G401 (cell line): ENCODE data around the gene AGPAT4. TPM values are rescaled to one million over a fixed set of nuclear protein-coding genes. Genes with fewer than 3 reads are reported as not detected.

Source experiments
- DNase-seq: peaks from one replicate; pipeline ENCODE4 v3.0.0-alpha.2; 2015; ENCODE audit warnings: low spot score
- in situ Hi-C: cut with HindIII; loops from 2 replicates; pipeline ENCODE4 v1.10.0; 2016; ENCODE audit warnings: low sequenced_read_pairs, mixed read lengths
- total RNA-seq: library from RNA; depleted of rRNA; stranded (reverse); fragments of >200 nt; shearing (Covaris generic); gene quantifications from 2 replicates; pipeline ENCODE4 v1.2.3, GENCODE V29; 2014

Gene AGPAT4
- total RNA-seq, 1 experiment from 2014 or later, result 3.6 TPM

DNA sequence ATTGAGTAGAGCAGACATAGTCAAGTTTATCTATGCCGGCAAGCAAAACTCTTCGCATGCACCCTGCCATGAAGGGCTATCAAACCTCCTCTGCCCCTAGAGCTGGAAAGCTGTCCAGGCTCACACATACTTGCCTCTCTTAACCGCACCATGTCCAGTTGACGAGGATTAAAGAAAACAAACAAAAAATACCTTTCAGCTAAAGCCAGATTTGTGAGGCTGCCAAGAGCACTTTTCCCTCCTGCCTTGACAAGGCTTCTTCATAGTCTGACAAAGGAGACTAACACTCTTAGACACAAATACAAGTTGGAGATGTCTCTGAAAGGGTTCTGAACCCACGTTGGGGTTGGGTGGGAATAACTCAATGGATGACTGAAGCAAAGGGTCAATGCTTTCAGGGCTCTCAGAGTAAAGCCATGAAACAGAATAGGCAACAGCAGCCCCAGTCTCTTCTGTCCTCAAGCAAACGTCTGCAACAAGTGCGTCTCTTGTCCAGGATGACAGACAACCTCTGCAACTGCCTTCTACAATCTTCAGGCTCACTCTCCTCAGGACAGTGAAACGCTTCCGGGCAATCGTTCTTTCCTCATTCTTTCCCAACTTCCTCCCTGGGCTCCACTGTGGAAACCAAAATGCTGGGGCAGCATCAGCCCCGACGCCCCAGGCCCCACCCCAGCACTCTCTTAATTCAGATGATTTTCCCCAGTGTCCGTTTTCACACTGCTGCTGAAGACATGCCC, 57.8 kb downstream of the AGPAT4 start:
- in situ Hi-C loops, result no loop called here
- no peak for DNase-seq

DNA sequence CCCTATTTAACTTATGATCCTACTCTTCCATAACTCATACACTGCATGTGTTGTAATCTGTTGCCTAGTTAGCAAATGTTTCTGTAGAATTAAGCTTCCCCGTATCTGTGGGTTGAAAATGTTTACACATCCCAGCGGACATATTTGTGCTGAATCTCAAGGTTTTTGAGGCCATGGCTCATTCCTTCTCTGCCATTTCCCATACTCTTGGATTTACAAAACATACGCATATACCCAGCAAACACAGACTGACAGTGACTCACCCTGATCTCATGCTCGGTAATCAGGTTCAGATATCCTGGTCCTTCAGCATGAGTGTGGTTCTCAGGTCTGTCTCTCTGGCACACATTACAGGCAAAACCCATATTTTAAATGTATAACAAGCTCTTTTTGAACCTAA, 58.7 kb downstream of the AGPAT4 start:
- DNase-seq, result no peak
- in situ Hi-C loops, result no loop called here

DNA sequence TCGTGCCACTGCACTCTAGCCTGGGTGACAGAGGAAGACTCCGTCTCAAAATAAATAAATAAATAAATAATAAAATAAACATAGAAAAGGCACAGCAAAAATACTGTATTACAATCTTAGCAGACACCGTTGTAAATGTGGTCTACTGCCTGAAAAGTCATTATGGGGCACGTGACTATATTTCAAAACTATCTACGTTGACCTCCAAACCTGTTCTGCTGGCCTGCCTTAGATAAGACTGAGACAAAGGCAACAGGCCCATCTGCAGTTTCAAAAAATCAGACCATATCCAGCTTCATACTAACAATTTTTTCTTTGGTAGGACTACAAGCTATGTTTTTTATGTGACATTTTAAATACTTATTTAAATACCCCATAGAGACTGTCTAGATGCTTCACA, 59.1 kb downstream of the AGPAT4 start:
- in situ Hi-C loops, result no loop called here
- no peak for DNase-seq

DNA sequence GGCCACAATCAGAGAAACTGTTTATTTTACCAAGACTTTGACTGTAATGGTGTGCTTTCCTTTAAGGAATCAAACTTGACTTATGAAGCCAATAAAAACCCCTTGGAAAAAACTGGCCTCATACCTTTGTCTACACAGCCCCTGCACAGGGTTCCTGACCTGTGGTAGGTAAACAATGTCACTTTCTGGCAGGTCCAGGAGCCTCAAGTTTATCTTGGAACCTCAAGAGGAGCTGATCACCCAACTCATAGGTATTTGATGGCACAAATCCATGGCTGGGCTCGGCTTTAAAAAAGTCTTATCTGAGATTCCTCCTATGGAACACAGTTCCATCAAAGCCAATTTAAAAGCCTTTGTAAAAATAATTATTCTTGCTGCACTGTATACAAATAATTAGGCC, 61.0 kb downstream of the AGPAT4 start:
- in situ Hi-C loops, result no loop called here

DNA sequence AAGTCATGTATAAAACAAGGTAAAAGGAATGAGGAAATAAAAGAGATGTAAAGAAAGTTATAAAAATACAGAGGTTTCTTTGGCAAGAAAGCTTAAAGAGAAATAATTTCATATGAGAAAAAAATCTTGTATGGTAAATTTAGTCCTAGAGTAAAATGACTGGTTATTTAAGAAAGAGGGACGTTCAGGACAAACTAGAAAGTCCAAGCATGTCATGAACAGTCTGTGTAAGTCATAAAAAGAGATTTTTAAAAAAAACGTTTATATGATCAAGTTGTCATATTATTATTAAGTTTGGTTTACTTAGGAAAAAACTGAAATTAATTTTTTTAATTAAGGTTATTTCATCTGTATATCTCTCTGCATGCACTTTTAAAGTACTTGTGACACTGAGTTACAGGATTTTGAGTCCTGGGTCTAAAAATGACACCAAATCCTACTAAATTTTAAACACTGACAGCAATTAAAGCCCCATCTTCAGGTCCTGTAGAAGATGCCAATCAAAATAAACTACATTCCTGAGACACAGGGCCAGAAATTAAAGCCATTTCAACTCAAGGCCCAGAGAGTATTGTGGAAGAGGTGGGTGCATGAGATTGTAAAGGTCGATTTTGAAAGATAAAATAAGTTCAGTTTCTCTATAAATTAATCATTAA, 62.4 kb downstream of the AGPAT4 start:
- in situ Hi-C loops, result no loop called here

More for the DNA sequence above, 61.0 kb downstream of the AGPAT4 start:
- no peak for DNase-seq

DNA sequence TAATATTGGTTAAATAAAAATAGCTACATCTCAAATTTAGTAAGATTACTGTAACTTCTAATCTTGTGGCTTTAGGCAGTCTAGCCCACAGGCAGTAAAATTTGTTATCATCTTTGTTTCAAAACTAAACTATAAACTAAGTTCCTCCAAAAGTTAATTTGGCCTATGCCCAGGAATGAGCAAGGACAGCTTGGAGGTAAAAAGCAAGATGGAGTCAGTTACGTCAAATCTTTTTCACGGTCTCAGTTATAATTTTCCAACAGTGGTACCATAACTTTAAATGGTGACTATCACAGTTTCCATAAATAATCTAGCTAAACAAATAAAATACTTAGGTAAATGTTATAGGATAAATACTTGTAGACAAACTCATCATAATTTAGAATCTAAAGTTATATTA, 63.0 kb downstream of the AGPAT4 start:
- no peak for DNase-seq
- in situ Hi-C loops, result no loop called here

More for the DNA sequence above, 62.4 kb downstream of the AGPAT4 start:
- no peak for DNase-seq

DNA sequence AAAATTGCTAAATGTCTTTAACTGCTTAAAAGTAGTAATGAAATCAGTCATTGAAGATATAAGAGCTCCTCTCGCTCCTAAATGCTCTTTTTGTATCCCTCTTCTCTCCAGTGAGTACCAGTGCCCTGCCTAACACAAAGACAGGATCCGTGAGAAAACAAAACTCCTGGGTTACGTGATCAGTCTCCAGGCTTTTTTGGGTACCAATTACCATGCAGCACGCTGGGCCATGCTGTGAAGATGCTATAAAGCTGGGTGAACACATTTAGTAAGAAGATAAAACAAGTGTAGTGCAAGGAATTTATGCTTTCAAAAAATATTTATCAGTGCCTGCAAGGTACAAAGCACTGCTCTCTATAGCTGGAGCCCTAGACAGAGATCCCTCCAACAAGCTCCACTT, 66.7 kb downstream of the AGPAT4 start:
- in situ Hi-C loops, result no loop called here
- no peak for DNase-seq

DNA sequence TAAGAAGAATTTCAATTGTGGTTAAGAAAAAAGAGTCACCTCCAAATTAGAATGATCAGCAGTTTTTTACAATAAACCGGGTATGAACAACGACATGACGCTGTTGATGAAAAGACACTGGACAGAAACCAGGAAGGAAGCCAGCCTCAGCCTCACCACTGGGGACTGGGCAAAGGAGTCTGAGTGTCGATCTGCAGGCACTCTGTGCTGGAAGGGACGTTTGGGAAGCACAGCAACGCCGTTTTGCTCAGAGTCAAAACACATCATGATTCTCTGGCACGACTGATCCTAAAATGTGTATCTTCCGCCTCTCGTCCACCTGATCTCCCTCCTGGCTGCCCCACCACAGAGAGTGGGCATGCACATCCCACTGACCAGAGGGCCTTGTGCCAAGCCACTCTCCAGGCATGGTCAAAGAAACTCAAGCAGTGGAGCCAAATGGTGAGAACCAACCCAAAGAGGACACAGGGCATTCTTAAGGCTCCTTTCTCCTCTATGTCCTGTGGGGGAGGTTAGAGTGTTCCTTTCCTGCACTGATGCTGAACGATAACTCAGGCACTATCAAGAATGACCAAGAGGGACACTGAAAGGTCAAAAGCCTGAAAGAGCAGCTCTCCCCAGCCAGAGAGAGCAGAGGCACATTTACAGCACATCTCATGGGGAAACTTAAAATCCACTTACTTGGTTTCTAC, 68.8 kb downstream of the AGPAT4 start:
- DNase-seq, result peak; percentile 63
- in situ Hi-C loops, result no loop called here

DNA sequence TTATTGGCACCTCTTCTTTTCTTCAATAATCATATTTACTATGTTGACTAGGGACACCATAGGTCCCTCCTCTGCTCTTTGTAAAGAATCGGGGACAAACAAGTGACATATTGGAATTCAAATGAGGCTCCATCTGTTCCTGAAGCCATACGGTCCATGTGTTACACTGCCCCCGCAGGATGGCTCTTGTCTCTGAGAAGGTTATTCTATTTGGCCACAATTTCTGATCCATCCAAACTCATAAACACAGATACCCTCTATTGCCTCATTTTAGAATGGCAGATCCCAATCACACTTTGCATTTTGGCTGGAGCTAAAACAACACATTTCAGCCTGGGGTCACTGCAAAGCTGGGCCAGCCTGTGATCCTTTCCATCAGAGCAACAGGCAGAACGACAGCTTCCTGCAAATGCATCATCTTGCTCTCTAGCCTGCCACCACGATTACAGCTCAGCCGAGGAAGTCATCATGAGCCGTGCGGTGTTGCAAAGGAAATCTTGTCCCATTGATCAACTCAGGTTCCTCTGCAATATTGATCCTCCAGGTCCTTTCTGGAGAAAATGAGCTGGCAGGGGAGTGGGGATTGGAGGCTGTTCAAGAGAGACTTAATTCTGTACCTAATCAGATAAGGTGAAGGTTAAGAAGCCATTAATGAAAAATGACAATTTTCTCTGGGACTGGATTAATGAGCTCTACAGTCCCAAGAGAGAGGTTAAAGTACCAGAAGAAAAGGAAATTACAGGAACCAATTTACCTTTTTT, 73.1 kb downstream of the AGPAT4 start:
- in situ Hi-C loops, result no loop called here
- peak; percentile 67 for DNase-seq

DNA sequence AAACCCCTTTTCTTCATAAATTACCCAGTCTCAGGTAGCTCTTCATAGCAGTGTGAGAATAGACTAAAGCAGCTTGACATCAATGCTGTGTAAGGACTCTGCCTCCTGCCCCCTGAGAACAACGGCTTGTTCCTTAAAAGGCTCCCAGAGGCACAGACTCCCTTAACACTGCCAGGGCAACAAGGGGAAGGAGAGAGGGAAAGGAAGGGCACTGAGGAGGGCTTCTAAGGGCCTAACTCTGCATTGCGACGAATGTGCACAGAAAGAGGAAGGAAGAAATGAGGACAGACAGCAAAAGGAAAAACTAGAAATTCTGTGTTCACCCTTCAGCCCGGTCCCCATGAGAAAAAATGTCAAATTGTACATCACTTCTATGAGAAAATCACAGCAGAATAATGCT, 74.0 kb downstream of the AGPAT4 start:
- DNase-seq, result no peak
- in situ Hi-C loops, result no loop called here

DNA sequence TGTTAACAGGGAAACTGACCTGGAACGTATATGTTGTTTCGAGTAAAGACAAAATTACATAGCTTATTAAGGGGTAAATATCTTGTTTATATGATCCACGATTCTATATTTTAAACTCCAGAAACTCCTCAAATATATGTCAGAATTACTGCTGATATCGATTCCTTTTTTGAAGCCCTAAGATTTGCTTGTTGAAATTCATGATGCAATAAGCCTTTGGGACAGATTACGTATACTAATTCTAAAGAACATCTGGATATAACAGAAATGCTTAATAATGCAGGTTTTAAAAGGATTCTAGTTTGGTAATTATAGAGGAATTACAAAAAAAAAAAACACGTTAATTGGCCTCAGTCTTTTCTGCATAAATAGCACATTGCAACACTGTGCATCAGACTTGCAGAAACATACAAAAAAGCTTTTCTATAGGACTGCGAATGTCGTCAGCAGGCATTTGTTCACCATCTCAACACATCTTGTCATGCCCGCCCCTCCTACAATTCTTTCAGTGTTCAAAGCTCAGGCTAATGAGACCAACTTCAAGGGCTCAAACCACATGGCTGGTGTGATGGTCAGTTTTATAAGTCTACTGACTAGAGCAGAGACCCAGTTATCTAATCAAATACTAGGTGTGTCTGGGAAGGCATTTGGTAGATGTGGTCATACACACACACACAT, 74.9 kb downstream of the AGPAT4 start:
- DNase-seq, result no peak
- in situ Hi-C loops, result no loop called here

DNA sequence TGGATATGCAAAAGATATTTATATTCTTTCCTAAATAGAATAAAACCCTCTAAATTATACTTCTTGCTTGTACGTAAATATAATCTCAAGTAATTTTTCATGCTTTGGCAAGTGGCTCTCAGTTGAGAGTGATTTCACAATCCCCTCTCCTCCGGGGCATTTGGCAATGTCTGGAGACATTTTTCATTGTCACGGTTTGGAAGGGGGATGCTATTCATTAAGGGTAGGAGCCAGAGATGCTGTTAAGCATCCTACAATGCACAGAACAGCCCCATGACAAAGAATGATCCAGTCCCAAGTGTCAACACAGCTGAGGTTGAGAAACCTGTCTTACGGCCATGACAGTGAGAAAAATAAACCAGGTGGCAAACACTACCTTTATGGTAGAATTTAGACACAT, 75.7 kb downstream of the AGPAT4 start:
- in situ Hi-C loops, result no loop called here
- no peak for DNase-seq

DNA sequence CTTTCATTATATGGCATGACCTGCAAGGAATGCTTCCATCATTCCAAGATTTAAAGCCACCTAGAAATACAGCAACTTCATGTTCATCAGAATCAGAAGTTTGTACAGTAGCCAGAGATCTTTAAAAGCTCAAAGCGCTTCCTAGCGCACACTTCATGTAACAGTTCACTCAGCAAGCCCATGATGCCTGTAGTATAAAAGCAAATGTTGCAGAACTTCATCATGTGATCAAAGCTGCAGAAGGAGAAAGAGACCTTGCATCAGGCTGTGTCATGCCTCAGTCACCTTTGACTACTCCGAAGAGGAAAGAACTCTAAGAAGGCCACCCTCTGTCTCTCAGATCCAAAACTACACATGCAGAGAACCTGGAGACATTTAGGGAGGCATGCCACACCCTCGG, 78.5 kb downstream of the AGPAT4 start:
- DNase-seq, result no peak
- in situ Hi-C loops, result no loop called here

DNA sequence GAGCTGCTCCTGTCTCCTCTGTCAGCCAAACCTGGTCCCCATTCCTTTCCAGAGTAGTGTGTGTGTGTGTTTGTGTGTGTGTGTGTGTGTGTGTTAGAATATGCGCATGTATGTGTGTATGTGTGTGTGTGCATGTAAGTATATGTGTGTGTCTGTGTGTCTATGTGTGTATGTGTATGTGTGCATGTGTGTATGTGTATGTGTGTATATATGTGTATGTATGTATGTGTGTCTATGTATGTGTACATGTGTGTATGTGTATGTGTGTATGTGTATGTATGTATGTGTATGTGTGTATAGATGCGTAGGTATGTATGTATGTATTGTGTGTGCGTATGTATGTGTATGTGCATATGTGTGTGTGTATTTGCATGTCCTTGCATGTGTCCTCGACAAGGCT, 79.5 kb downstream of the AGPAT4 start:
- in situ Hi-C loops, result no loop called here
- no peak for DNase-seq

DNA sequence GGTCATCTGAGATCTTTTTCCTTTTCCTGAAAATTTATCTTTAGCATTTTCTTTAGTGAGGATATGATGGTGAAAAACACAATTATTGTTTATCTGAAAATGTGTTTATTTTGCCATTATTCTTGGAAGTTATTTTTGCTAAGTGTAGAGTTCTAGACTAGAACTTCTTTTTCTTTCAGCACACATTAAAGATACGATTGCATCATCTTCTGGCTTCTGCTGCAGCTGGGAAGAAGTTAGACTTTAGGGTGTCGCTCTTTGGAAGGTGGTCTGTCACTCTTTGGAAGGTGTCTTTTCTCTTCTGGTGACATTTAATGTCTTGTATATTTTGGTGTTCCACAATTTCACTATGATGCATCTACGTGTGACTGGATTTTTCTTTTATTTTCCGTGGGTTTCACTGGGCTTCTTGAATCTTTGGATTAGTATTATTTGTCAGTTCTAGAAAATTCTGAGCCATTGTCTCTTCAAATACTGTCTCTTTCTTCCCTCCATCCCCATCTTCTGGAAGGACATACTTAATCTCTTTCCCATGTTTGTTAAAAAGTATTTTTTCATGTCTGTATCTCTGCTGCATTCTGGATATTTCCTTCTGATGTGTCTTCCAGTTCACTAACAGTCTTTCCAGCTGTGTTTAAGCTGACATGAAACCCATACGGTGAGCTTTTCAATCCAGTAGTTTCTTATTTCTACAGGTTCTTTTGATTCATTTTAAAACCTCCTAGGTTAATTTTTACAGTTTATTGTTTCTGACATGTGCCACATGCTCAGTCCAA, 81.0 kb downstream of the AGPAT4 start:
- in situ Hi-C loops, result no loop called here
- no peak for DNase-seq

DNA sequence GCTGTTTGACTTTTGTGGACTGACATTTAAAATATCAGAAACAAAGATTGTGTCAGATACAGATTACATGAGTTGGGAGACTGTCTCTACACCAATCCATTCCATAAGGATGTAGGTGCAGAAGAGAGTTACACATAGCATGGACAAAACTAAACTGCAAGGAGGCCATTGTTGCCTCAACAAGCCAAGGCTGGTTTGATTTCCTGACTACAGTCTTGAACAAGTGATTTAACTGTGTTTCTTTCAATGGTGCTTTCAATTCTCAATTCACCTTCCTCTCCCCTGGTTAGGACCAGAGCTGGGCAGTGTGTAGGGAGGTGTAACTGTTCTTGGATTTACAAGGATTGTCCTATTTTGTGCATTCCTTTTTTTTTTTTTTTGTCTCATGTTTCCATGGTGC, 82.2 kb downstream of the AGPAT4 start:
- DNase-seq, result no peak
- in situ Hi-C loops, result no loop called here

DNA sequence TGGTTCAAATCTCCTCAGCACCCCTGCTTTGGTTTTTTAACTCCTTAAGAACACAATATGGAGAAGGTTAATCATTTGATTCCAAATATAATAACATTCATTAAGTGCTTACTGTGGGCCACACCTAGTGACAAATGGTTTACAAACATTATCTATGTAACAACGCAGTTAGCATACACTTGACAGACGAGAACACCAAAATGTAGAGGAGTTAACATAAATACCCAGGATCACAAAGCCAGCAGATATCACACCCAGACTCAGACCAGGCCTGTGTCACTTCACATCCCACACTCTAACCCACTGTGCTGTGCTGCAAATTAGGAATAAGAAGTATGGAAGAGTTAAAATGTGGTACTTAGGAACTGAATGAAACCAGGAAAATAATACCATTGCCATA, 82.9 kb downstream of the AGPAT4 start:
- no peak for DNase-seq
- in situ Hi-C loops, result no loop called here

DNA sequence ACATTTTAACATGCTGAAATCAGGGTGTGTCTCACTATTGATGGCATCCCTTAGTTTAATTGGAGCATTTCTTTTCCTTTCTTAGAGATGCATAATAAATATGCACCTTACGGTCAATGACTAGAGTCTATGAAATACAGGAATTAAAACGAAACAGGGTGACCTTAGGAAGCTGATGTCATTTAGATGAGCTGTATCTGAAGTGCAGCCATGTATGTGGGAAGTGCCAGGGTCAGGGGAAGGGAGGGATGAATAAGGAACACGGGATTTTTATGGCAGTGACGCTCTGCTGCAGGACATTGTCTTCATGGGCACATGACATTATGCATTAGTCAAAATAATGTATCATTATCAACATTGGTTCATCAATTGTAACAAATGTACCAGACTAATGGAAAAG, 84.0 kb downstream of the AGPAT4 start:
- DNase-seq, result no peak
- in situ Hi-C loops, result no loop called here
